Measurements from ENCODE around the gene IL36RN.

IL36RN gene

GRCh38 chr2:113084249-113085000 lies 25.4 kb downstream of the IL36RN start:
- no peaks in the 10 kb centered on the region for H3K9me3 ChIP-seq (ENCODE audit: insufficient read depth, low read length)
- no peaks in the 10 kb centered on the region for H3K79me2 ChIP-seq (ENCODE audit: low read length)
- H3K9ac ChIP-seq (ENCODE audit: low read length): no peak overlapping the region
- H3K36me3 ChIP-seq (replicated peaks; ENCODE audit: low read depth, low read length): no peaks in the 10 kb centered on the region
- H3K4me2 ChIP-seq (ENCODE audit: low read length): no peak overlapping the region
- H2AFZ ChIP-seq (ENCODE audit: low read depth, low read length): no peak overlapping the region
- no peaks in the 10 kb centered on the region for H4K20me1 ChIP-seq (ENCODE audit: insufficient read depth, low read length)
- H3K27me3 ChIP-seq (ENCODE audit: low read depth, low read length): peaks cover 35% of the 10 kb centered on the region
- H3K4me1 ChIP-seq (ENCODE audit: low read length): peaks cover 10% of the 10 kb centered on the region
- TF ChIP-seq CTCF (IDR thresholded peaks at IDR 0.05; ENCODE audit: low read depth, low read length): peak; percentile 65
- no peak for TF ChIP-seq EZH2phosphoT487 (IDR thresholded peaks at IDR 0.05; ENCODE audit: low read depth)
- H3K4me3 ChIP-seq (ENCODE audit: low read length): no peak overlapping the region
- no peak overlapping the region for H3K27ac ChIP-seq (ENCODE audit: low read length)

- H3K36me3 ChIP-seq (replicated peaks; ENCODE audit: low read depth, low read length): no peaks in the 10 kb centered on the region
- no peak overlapping the region for H3K9ac ChIP-seq (ENCODE audit: low read length)
- no peaks in the 10 kb centered on the region for H4K20me1 ChIP-seq (ENCODE audit: insufficient read depth, low read length)
- H3K9me3 ChIP-seq (ENCODE audit: insufficient read depth, low read length): no peaks in the 10 kb centered on the region
- TF ChIP-seq EZH2phosphoT487 (IDR thresholded peaks at IDR 0.05; ENCODE audit: low read depth) (no peak), CTCF (IDR thresholded peaks at IDR 0.05; ENCODE audit: low read depth, low read length) (no peak)
- no peak overlapping the region for H3K4me2 ChIP-seq (ENCODE audit: low read length)
- H3K4me3 ChIP-seq (ENCODE audit: low read length): no peak overlapping the region
- H3K4me1 ChIP-seq (ENCODE audit: low read length): peaks cover 10% of the 10 kb centered on the region
- no peaks in the 10 kb centered on the region for H3K79me2 ChIP-seq (ENCODE audit: low read length)
- H3K27ac ChIP-seq (ENCODE audit: low read length): no peak overlapping the region
- no peak overlapping the region for H2AFZ ChIP-seq (ENCODE audit: low read depth, low read length)
- H3K27me3 ChIP-seq (ENCODE audit: low read depth, low read length): peaks cover 36% of the 10 kb centered on the region
These were observed 26.5 kb downstream of the IL36RN start for GRCh38 chr2:113085542-113085941.

- Histone ChIP-seq H3K4me1 (ENCODE audit: low read length) (peaks cover 4% of the 10 kb centered on the region), H3K27me3 (ENCODE audit: low read depth, low read length) (peaks cover 33% of the 10 kb centered on the region; the same call in 1 of the 2 replicates), H4K20me1 (ENCODE audit: insufficient read depth, low read length) (no peaks in the 10 kb centered on the region), H3K4me3 (ENCODE audit: low read length) (no peak overlapping the region), H3K27ac (ENCODE audit: low read length) (no peak overlapping the region), H3K9ac (ENCODE audit: low read length) (no peak overlapping the region), H3K79me2 (ENCODE audit: low read length) (no peaks in the 10 kb centered on the region), H2AFZ (ENCODE audit: low read depth, low read length) (no peak overlapping the region), H3K4me2 (ENCODE audit: low read length) (no peak overlapping the region), H3K36me3 (replicated peaks; ENCODE audit: low read depth, low read length) (no peaks in the 10 kb centered on the region), H3K9me3 (ENCODE audit: insufficient read depth, low read length) (no peaks in the 10 kb centered on the region)
- TF ChIP-seq EZH2phosphoT487 (IDR thresholded peaks at IDR 0.05; ENCODE audit: low read depth): no peak
- no peak for TF ChIP-seq CTCF (IDR thresholded peaks at IDR 0.05; ENCODE audit: low read depth, low read length)
These were observed 29.4 kb downstream of the IL36RN start for GRCh38 chr2:113088213-113088992.

- no peak overlapping the region for H3K9ac ChIP-seq (ENCODE audit: low read length)
- no peak overlapping the region for H3K27ac ChIP-seq (ENCODE audit: low read length)
- TF ChIP-seq CTCF (IDR thresholded peaks at IDR 0.05; ENCODE audit: low read depth, low read length): no peak
- TF ChIP-seq EZH2phosphoT487 (IDR thresholded peaks at IDR 0.05; ENCODE audit: low read depth): no peak
- H3K79me2 ChIP-seq (ENCODE audit: low read length): no peaks in the 10 kb centered on the region
- no peaks in the 10 kb centered on the region for H3K9me3 ChIP-seq (ENCODE audit: insufficient read depth, low read length)
- H3K4me2 ChIP-seq (ENCODE audit: low read length): no peak overlapping the region
- H3K27me3 ChIP-seq (ENCODE audit: low read depth, low read length): peaks cover 30% of the 10 kb centered on the region; the same call in 1 of the 2 replicates
- H4K20me1 ChIP-seq (ENCODE audit: insufficient read depth, low read length): no peaks in the 10 kb centered on the region
- H2AFZ ChIP-seq (ENCODE audit: low read depth, low read length): no peak overlapping the region
- H3K36me3 ChIP-seq (replicated peaks; ENCODE audit: low read depth, low read length): no peaks in the 10 kb centered on the region
- H3K4me3 ChIP-seq (ENCODE audit: low read length): no peak overlapping the region
- H3K4me1 ChIP-seq (ENCODE audit: low read length): no peaks in the 10 kb centered on the region
These were observed 30.9 kb downstream of the IL36RN start for GRCh38 chr2:113089916-113090315.
